HFF-Myc (cell line): Measurements from ENCODE around the gene TMEM141.

Source experiments
- DNase-seq: peaks from one replicate; pipeline ENCODE4 v3.0.0-alpha.2; 2011; ENCODE audit warnings: low read depth; ENCODE audit errors: extremely low read depth
- H3K4me3 ChIP-seq: replicated peaks from 2 replicates; pipeline ENCODE4 v1.5.1; 2011; ENCODE audit warnings: low read depth, mild to moderate bottlenecking, control low read depth, low read length
- TF ChIP-seq, protein P1 (sequence below): IDR thresholded peaks from 2 replicates; pipeline ENCODE4 v1.5.1; 2012; ENCODE audit warnings: mild to moderate bottlenecking, low read depth, low read length, control low read depth; ENCODE audit errors: missing control alignments

The TMEM141 gene

GRCh38 chr9:136774416-136775045 is 16.6 kb upstream of the TMEM141 start:
- H3K4me3 ChIP-seq: no peak overlapping the region
- TF ChIP-seq, protein P1, sequence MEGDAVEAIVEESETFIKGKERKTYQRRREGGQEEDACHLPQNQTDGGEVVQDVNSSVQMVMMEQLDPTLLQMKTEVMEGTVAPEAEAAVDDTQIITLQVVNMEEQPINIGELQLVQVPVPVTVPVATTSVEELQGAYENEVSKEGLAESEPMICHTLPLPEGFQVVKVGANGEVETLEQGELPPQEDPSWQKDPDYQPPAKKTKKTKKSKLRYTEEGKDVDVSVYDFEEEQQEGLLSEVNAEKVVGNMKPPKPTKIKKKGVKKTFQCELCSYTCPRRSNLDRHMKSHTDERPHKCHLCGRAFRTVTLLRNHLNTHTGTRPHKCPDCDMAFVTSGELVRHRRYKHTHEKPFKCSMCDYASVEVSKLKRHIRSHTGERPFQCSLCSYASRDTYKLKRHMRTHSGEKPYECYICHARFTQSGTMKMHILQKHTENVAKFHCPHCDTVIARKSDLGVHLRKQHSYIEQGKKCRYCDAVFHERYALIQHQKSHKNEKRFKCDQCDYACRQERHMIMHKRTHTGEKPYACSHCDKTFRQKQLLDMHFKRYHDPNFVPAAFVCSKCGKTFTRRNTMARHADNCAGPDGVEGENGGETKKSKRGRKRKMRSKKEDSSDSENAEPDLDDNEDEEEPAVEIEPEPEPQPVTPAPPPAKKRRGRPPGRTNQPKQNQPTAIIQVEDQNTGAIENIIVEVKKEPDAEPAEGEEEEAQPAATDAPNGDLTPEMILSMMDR: no peak
- DNase-seq: no peak

DNA sequence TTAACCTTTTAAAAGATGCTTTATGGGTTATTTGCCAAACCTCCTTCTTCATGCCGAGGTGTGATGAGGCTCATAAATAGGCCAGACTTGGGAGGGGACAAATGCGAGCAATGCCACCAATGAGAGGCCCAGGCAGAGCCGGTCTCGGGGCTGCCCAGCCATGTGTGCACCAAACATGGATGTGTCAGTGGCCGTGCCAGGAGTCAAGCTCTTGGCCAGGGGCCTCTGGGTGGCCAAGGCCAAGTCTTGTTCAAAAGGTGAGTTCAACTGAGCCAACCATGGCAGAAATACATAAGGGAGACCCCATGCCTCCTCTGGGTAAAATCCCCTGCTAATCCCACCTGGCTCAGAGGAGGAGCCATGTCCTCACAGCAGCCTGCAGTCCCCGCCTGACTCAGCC is 16.0 kb upstream of the TMEM141 start:
- H3K4me3 ChIP-seq: no peak overlapping the region
- TF ChIP-seq, protein P1: no peak
- no peak for DNase-seq

- DNase-seq: no peak
- TF ChIP-seq, protein P1: no peak
Observed at GRCh38 chr9:136776947-136777346, 14.2 kb upstream of the TMEM141 start.

DNA sequence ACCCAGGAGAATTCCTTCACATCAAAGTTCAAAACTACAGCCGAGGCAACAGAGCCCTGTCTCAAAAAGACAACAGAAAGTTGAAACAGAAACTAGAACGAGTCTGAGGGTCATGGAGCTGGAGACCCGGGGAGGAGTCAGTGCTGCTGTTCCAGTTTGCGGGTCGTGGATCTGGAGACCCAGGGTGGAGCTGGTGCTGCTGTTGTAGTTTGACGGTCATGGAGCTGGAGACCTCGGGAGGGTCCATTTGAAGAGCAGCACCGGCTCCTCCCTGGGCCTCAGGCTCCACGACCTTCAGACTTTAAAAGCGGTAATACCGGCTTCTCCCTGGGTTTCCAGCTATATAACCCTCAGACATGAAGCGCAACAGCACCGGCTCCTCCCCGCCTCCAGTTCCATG is 13.8 kb upstream of the TMEM141 start:
- DNase-seq: no peak
- TF ChIP-seq, protein P1: no peak
- H3K4me3 ChIP-seq: no peak overlapping the region

More at GRCh38 chr9:136776947-136777346, 14.2 kb upstream of the TMEM141 start:
- H3K4me3 ChIP-seq: no peak overlapping the region

DNA sequence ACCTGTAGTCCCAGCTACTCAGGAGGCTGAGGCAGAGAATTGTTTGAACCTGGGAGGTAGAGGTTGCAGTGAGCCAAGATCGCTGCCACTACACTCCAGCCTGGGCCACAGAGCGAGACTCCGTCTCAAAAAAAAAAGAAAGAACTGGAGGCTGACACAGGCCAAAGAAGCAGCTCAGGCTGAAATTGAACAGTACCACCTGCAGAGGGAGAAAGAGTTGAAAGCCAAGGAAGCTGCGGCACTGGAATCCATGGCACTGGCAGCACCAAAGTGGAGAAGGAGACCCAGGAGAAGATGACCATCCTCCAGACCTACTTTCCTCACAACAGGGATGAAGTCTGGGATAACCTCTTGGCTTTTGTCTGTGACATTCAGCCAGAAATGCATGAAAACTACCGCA is 11.3 kb upstream of the TMEM141 start:
- DNase-seq: no peak

GRCh38 chr9:136782452-136782851 is 8.7 kb upstream of the TMEM141 start:
- no peak for DNase-seq
- TF ChIP-seq, protein P1: no peak
- no peak overlapping the region for H3K4me3 ChIP-seq

More for the DNA sequence above, 11.3 kb upstream of the TMEM141 start:
- H3K4me3 ChIP-seq: no peak overlapping the region
- TF ChIP-seq, protein P1: no peak
